ENCODE results near the gene SEMA6C.
A peak's percentile ranks its signal among the peaks of the same experiment; 100 is the strongest.

DNA sequence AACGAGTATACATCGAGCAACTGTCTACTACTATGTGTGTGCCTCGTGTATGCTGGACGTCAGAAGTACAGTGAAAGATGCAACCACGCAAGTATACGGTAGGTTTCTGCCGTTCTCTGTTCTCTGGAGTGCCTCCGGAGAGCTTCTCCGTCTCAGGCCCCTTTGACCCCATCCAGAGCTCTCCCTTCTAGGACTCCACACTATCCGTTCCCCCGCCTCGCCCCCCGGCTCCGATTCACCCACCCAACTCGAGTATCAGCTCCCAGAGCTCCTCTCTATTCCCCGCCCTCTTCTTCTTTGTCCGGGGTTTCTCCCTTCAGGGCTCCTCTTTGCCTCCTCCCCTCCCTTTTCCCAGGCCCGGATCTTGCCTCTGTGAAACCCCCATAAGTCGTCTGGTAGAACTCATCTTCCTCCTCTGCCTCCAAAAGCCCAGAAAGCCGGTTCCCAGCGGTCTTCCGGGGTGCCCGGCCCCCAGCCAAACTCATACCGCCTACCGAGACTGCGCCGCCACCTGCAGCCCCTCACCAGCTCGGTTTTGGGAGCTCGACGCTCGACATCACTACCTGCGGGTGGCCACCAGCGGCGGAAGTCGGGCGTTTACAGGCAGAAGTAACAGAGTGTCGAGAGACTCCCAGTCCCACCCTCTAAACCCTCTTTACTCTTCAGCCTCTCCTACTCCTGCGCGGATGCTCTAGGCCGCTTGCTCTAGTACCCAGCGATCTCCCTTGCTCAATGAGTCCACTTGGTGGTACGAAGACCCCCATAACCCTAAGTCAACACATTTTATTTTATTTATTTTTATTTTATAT lies 43.4 kb upstream of the SEMA6C start, which contains the start of gene VPS72:
- peak; percentile 92 to 93 for TF ChIP-seq POLR2AphosphoS5 (IDR thresholded peaks at IDR 0.05; ENCODE audit: insufficient read depth in 1 of 2, low read depth in 1 of 2)
- peak in 1 of 2 donors; percentile 42 for TF ChIP-seq POLR2A (IDR thresholded peaks at IDR 0.05)
- TF ChIP-seq, protein P1, sequence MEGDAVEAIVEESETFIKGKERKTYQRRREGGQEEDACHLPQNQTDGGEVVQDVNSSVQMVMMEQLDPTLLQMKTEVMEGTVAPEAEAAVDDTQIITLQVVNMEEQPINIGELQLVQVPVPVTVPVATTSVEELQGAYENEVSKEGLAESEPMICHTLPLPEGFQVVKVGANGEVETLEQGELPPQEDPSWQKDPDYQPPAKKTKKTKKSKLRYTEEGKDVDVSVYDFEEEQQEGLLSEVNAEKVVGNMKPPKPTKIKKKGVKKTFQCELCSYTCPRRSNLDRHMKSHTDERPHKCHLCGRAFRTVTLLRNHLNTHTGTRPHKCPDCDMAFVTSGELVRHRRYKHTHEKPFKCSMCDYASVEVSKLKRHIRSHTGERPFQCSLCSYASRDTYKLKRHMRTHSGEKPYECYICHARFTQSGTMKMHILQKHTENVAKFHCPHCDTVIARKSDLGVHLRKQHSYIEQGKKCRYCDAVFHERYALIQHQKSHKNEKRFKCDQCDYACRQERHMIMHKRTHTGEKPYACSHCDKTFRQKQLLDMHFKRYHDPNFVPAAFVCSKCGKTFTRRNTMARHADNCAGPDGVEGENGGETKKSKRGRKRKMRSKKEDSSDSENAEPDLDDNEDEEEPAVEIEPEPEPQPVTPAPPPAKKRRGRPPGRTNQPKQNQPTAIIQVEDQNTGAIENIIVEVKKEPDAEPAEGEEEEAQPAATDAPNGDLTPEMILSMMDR (IDR thresholded peaks at IDR 0.05), result peak in 2 of 3 experiments; percentile 14 to 43

All from vagina (tissue), 2 donors.